ENCODE measurements around the gene PCNP.
"Not testable (repeated sequence)": the region's sequence is repeated elsewhere in the genome, so short reads cannot be mapped to it uniquely, and the experiment has no call there.

The PCNP gene

GRCh38 chr3:101567528-101568317 is 6.3 kb upstream of the PCNP start:
- DNase-seq = no peak

GRCh38 chr3:101571028-101571895 is 2.7 kb upstream of the PCNP start:
- DNase-seq = no peak

DNA sequence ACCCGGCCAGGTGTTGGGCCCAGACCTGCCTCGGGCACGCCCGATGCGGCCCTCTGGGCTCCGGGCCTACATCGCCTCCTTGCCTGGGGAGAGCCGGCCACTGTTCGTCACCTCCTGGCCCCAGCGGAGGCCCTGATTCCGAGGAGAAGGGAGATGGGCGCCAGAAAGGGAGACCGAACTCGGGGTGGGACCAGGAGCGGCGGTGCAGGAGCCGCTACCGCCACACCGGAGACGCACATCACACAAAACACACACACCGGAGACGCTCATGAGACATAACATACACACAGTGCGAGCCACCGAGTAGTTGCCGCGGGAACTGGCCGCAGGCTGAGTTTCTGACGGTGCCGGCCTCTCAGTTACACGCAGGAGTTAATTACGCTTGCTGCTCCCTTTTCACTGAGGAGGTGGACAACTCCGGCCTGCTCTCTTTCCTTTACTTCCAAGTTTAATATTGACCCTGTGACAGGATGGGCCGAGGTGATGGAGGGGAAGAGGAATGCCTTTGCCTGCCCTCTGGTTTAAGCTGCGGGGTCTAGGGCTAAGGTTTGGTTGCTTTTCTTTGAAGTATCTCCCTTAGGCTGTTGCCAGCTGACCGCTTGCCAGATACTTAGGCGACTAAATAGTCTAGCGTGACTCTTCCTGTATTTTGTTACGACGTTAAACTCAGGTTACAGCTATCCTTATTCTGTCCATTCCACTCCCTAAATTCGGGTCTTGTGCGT is 570 bp downstream of the PCNP start:
- DNase-seq = peak; percentile 68 to 76

DNA sequence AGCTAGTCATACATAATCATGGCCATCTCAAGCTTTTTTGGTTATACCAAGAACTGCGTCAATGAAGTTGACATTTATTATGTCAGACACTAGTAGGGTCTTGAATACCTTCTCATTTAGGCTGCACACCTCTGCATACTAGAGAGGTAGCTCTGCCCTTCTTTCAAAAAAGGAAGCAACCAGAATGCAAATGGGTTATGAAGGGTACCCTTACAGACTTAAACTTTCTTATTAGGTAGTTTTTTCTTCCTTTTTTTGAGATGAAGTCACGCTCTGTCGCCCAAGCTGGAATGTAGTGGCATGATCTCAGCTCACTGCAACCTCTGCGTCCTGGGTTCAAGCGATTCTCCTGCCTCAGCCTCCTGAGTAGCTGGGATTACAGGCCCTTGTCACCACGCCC is 3.3 kb downstream of the PCNP start:
- no peak for DNase-seq

DNA sequence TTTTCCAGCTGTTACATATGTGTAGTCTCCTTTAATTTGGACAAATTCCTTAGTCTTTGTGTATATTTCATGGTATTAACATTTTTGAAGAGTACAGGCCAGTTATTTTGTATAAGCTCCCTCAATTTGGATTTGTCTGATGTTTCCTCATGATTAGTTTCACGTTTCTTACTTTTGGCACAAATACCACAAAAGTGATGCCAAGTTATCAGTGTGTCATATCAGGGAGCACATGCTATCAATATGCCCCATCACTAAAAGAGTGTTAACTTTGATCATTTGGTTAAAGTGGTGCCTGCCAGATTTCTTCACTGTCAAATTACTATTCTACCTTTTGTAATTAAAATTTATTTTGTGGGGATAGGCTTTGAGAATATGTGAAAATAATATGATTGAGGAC is 14.6 kb downstream of the PCNP start:
- DNase-seq = no peak

DNA sequence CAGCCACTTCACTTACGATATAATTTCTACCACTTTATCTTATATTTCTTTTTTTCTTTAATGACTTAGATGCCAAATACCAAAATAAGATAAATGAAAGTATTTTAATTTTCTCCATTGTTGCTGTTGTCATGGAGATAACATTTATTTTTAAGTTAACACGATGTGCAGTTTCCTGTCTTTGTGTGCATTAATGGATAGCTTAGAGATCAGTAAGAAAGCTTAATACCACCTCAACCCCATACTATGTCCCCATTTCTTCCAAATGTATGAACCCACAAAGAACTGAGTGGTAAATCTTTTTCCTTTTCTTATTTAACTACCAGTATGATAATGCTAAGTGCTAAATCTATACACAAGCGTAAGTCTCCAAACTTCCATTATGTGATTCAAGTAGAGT is 17.1 kb downstream of the PCNP start:
- DNase-seq = no peak

DNA sequence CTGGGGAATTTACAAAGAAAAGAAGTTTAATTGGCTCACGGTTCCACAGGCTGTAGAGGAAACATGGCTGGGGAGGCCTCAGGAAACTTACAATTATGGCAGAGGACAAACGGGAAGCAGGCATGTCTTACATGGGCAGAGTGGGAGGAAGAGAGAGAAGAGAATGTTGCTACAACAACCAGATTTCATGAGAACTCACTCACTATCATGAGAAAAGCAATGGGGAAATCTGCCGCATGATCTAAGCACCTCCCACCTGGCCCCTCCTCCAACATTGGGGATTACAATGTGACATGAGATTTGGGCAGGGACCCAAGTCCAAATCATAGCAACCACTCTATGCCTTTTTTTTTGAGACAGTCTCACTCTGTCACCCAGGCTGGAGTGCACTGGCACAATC is 28.8 kb downstream of the PCNP start:
- no peak for DNase-seq

DNA sequence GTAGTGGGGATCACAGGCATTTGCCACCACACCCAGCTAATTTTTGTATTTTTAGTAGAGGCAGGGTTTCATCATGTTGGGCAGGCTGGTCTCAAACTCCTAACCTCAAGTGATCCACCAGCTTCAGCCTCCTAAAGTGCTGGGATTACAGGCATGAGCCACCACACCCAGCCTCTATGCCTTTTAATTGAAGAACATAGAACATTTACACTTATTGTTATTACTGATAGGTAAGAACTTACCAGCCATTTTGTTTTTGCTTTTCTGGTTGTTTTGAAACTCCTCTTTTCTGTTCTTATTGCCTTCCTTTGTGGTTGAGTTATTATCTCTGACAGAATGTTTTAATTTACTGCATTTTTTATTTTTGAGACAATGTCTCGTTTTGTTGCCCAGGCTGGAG is 29.2 kb downstream of the PCNP start:
- no peak for DNase-seq

DNA sequence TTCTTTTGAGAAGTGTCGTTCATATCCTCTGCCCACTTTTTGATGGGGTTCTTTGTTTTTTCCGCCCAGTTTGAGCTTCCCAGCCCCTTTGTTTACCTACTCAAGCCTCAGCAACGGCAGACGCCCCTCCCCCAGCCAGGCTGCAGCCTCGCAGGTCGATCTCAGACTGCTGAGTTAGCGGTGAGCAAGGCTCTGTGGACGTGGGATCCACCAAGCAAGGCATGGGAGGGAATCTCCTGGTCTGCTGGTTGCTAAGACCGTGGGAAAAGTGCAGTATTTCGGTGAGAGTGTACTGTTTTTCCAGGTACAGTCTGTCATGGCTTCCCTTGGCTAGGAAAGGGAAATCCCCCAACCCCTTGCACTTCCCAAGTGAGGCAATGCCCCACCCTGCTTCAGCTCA is 31.4 kb downstream of the PCNP start:
- DNase-seq = not testable (repeated sequence)

GRCh38 chr3:101611023-101611422 is 37.0 kb downstream of the PCNP start:
- DNase-seq = no peak

- DNase-seq = not testable (repeated sequence)
These were observed 39.0 kb downstream of the PCNP start for GRCh38 chr3:101613014-101613413.

DNA sequence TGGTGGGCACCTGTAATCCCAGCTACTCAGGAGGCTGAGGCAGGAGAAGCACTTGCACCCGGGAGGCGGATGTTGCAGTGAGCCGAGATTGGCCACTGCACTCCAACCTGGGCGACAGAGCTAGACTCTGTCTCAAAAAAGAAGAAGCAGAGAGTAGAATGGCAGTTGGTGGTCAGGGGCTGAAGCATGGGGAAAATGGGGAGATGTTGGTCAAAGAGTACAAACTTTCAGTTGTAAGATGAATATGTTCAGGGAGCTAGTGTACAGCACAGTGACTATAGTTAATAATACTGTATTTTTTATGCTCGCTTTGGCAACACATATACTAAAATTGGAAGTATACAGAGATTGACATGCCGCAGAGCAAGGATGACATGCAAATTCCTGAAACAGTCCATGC is 41.5 kb downstream of the PCNP start:
- no peak for DNase-seq

DNA sequence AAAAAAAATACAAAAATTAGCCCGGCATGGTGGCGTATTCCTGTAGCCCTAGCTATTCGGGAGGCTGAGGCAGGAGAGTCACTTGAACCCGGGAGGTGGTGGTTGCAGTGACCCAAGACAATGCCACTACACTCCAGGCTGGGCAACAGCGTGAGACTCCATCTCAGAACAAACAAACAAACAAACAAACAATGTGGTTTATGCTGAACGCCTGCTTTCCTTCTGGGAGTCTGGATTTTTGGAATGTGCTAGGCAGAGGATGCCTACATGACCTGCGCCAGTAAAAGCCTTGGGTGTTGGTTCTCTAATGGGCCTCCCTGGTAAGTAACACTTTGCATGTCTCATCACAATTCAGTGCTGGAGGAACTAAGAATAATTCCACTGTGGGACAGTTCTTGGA is 43.5 kb downstream of the PCNP start:
- DNase-seq = no peak

DNA sequence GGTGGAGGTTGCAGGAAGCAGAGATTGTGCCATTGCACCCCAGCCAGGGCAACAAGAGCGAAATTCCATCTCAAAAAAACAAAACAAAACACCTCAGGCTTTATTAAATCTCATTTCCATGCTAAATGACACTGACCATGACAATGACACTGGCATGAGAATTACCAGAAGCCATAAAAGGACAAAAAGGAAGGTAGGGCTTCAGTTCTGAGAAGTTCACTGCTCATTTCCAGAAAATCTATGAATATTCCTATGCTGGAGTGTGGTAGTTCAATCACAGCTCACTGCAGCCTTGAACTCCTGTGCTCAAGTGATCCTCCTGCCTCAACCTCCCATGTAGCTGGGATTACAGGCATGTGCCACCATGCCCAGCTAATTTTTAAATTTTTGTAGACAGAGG is 44.7 kb downstream of the PCNP start:
- DNase-seq = no peak

- no peak for DNase-seq
These were observed 45.8 kb downstream of the PCNP start for GRCh38 chr3:101619734-101620133.

GRCh38 chr3:101623656-101624055 is 49.7 kb downstream of the PCNP start:
- DNase-seq = no peak

DNA sequence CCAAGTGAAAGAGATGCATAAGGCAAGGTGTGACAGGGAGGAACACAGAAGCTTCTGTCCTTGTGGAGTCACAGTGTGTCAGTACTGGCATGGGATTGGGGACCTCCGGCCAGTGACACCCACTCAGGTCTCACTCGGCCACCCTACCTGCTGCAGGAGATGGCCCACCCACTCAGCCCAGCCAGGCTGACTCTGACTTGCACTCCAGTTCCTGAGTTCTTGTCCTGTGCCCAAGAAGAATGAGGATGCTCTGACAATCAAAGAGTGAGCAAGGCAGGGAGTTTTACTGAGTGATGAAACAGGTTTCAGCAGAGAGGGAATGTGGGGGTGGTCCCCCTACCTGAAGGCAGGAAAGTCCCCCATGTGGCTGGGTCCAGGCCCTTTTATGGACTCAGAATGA is 50.9 kb downstream of the PCNP start:
- DNase-seq = no peak

- DNase-seq = no peak
These were observed 51.9 kb downstream of the PCNP start for GRCh38 chr3:101625879-101626278.

GRCh38 chr3:101629219-101629618 is 55.2 kb downstream of the PCNP start:
- no peak for DNase-seq

DNA sequence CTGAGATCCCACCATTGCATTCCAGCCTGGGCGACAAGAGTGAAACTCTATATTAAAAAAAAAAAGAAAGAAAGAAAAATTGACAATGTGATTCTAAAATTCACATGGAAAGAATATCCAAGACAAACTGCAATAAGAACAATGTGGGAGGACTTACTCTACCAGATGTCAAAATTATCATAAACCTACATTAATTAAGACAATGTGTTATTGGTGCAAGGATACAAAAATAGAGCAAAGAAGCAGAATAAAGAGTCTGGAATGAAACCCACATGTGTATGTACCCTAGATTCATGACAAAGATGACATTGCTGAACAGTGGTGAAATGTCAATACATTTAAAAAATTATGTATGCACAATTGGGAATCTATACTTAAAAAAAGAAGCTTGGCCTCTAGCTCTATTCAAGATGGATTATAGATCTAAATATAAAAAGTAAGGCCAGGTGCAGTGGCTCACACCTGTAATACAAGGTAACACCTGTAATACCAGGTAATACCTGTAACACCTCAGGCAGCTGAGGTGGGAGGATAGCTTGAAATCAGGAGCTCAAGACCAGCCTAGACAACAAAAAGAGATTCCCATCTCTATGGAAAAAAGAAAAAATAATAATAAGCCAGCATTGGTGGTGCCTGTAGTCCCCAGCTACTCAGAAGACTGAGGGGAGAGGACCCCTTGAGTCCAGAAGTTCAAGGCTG is 57.3 kb downstream of the PCNP start:
- DNase-seq = no peak

- not testable (repeated sequence) for DNase-seq
These were observed 58.0 kb downstream of the PCNP start for GRCh38 chr3:101631959-101632358.

GRCh38 chr3:101632586-101632985 is 58.6 kb downstream of the PCNP start:
- DNase-seq = no peak

- DNase-seq = no peak
These were observed 59.2 kb downstream of the PCNP start for GRCh38 chr3:101633186-101633585.
